ENCODE results near the gene GGACT.
"Not testable (repeated sequence)": the region's sequence is repeated elsewhere in the genome, so short reads cannot be mapped to it uniquely, and the experiment has no call there.

GGACT gene

GRCh38 chr13:100588331-100589177 lies at the start of gene GGACT:
Gene GGACT (minus strand): TSS chr13:100588789. CDS start chr13:100532591, 56,198 bp downstream.
- DNase-seq (ENCODE audit: low spot score) = peak; percentile 51

- no peak for DNase-seq (ENCODE audit: low spot score)
These were observed 49.2 kb upstream of the GGACT start for GRCh38 chr13:100637796-100638195.

DNA sequence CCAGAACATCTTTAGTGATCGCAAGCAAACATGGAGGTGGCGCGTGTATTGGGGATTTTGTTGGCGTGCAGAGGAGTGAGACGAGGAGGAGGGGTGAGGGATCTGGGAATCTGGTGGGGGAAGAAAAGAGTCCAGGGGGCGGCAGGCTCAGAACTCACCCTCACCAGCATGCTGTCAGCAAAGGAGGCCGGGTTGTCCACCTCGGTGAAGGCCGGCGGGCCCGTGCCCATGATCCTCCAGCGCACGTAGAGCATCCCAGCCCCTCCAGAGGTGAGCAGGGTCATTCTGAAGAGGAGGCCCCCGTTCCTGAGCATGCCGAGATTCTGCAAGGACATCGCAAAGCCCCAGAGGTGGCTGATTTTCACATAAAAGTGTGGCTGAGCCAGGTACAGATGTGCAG lies 48.8 kb upstream of the GGACT start:
- no peak for DNase-seq (ENCODE audit: low spot score)

- DNase-seq (ENCODE audit: low spot score) = peak; percentile 10
These were observed 47.9 kb upstream of the GGACT start for GRCh38 chr13:100636441-100636840.

- no peak for DNase-seq (ENCODE audit: low spot score)
These were observed 47.4 kb upstream of the GGACT start for GRCh38 chr13:100636004-100636403.

DNA sequence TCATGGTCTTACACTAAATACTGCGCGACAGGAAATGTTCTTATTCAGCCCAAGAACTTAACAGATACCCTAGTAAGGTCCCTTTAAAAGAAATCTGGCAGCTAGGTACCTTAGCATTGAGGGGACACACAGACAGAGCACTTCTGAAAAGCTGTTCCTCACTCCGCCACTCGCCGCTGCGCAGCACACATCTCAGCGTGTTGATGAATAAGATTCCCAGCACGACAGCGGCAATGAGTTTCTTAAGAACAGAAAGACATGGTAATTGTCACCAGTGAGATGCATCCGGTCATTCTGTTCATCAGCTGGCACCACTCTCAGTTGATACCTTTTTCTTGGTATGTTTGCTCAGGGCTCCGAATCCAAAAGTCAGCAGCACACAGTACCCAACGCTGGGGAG lies 46.1 kb upstream of the GGACT start:
- DNase-seq (ENCODE audit: low spot score) = no peak

DNA sequence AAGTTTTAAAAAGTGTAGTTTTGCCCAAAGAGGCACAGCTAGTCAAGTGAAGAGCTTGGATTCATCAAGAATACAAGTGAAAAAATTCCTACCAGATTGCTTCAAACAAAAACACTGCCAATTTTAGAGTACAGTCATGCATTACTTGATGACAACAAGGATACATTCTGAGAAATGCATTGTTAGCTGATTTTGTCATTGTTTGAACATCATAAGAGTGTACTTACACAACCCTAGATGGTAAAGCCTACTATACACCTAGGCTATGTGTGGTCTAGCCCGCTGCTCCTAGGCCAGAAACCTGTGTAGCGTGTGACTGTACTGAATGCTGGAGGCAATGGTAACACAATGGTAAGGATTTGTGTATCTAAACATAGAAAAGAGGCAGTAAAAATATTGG lies 44.9 kb upstream of the GGACT start:
- DNase-seq (ENCODE audit: low spot score) = no peak

GRCh38 chr13:100630555-100630954 lies 42.0 kb upstream of the GGACT start:
- no peak for DNase-seq (ENCODE audit: low spot score)

DNA sequence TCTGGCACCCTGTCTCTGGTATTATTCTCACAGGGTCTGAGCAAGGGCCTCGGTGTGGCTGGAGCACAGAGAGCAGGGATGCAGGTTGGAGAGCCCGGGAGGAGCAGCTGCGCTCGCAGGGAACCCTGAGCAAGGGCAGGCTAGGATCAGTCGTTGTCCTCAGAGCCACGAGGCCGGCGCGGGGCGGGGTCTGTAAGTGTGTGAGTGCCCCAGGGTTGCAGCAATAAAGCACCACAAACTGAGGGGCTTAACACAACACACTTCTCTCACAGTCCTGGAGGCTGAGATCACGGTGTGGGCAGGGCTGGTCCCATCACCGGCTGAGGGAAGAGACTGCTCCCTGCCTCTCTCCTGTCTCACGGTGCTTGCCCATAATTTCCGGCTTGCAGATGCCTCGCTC lies 38.5 kb upstream of the GGACT start:
- no peak for DNase-seq (ENCODE audit: low spot score)

- DNase-seq (ENCODE audit: low spot score) = no peak
These were observed 36.9 kb upstream of the GGACT start for GRCh38 chr13:100625447-100625846.

GRCh38 chr13:100620792-100621191 lies 32.2 kb upstream of the GGACT start:
- no peak for DNase-seq (ENCODE audit: low spot score)

- DNase-seq (ENCODE audit: low spot score) = no peak
These were observed 31.4 kb upstream of the GGACT start for GRCh38 chr13:100619940-100620339.

- DNase-seq (ENCODE audit: low spot score) = not testable (repeated sequence)
These were observed 30.3 kb upstream of the GGACT start for GRCh38 chr13:100618897-100619296.

DNA sequence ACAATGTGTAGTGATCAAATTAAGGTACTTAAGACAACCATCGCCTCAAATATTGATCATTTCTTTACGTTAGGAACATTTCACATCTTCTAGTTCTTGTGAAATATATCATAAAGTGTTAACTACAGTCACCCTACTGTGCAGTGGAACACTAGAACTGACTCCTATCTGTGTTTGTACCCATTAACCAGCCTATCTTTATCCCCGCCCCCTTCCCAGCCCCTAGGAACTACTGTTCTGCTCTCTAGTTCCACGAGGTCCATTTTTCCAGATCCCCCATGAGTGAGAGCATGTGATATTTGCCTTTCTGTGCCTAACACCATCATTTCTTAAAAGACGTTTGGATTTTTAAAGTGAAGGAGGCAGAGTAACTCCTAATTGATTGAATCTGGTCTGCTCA lies 24.4 kb upstream of the GGACT start:
- DNase-seq (ENCODE audit: low spot score) = no peak

- DNase-seq (ENCODE audit: low spot score) = no peak
These were observed 23.3 kb upstream of the GGACT start for GRCh38 chr13:100611678-100612492.

DNA sequence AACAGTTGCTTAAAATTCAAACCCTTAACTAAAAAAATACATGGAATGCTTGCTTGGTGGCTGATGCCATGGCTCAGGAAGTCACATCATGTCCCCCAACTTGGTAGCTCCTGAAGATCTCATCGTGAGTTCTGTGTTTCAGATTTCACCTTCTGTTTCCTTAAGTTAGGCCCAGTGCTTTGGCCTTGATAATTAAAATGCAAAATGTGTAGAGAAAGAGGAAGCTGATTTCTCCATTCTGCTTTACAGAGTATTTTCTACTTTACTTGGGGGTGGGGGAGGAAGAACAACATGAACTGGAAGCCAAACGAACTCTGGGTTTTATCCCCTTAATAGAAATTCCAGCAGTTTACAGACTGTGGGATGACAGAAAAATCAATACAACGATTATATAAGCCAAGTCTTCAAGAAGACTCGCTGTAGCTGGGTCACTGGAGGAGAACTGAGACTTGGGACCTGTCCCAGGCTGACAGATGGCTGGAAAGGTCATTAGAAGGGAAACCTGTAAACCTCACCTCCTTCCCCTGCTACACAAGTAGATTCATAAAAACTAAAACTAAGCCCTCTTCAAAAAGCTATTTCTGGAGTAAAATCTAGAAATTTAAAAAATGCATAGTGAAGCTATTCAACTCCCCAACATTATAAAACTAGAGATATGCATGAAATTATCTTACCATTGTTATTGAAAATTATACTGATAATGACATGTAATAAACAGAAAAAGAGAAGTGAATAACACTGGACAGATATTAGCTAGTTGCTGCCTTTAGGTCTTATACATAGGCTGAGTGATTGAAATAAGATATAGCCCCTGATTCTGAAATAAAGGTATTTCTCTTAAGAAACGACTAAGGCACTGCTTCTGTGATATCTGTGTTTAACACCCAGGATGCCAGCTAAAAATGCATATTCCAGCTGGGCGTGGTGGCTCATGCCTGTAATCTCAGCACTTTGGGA lies 22.1 kb upstream of the GGACT start:
- DNase-seq (ENCODE audit: low spot score) = no peak

GRCh38 chr13:100608906-100609305 lies 20.3 kb upstream of the GGACT start:
- DNase-seq (ENCODE audit: low spot score) = peak; percentile 91

DNA sequence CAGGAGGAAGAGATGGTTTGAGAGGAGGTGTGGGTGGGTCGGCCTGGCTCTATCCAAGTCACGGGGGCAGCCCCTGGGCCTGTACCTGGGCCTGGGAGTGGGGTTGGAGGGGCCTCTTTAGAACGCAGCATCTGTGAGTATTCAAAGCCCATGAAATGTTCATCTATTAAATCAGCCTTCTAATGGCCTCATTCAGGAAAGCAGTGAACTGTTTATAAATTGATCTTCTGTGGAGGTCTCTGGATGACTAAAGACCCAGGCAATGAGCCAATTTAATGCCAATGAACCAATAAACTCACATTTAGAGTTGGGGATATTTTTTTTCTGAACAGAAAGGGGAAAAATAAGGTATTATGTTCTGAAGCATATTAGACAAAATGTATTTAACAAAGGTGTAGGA lies 19.9 kb upstream of the GGACT start:
- no peak for DNase-seq (ENCODE audit: low spot score)

- DNase-seq (ENCODE audit: low spot score) = no peak
These were observed 16.5 kb upstream of the GGACT start for GRCh38 chr13:100604918-100605710.

- peak; percentile 28 for DNase-seq (ENCODE audit: low spot score)
These were observed 14.0 kb upstream of the GGACT start for GRCh38 chr13:100602493-100603111.

- no peak for DNase-seq (ENCODE audit: low spot score)
These were observed 13.1 kb upstream of the GGACT start for GRCh38 chr13:100601716-100602115.
